Measurements from ENCODE around the gene MRGPRG.

- TF ChIP-seq CTCF (conservative IDR thresholded peaks at IDR 0.05) (no peak), EZH2 (IDR thresholded peaks at IDR 0.05; ENCODE audit: low read depth) (no peak)
Observed at GRCh38 chr11:3189886-3190583, 28.6 kb downstream of the MRGPRG start.

Measured in PC-9 (cell line).